ENCODE results near the gene DUOX1.
A peak's percentile ranks its signal among the peaks of the same experiment; 100 is the strongest.

The DUOX1 gene

GRCh38 chr15:45171912-45172311, 42.1 kb downstream of the DUOX1 start:
- H3K27ac Mint-ChIP-seq = no peak overlapping the region
- no peaks in the 10 kb centered on the region for H3K4me1 Mint-ChIP-seq (ENCODE audit: low read depth)
- no peaks in the 10 kb centered on the region for H3K9me3 Mint-ChIP-seq
- peaks cover 12% of the 10 kb centered on the region for H3K36me3 Mint-ChIP-seq (ENCODE audit: low read depth)
- DNase-seq = no peak
- H3K4me3 Mint-ChIP-seq = no peak overlapping the region
- no peaks in the 10 kb centered on the region for H3K27me3 Mint-ChIP-seq

- no peak for DNase-seq
- Mint-ChIP-seq H3K4me1 (ENCODE audit: low read depth) (no peaks in the 10 kb centered on the region), H3K9me3 (no peaks in the 10 kb centered on the region), H3K27me3 (no peaks in the 10 kb centered on the region), H3K27ac (no peak overlapping the region), H3K4me3 (no peak overlapping the region), H3K36me3 (ENCODE audit: low read depth) (peaks cover 16% of the 10 kb centered on the region)
Observed at GRCh38 chr15:45174069-45174468, 44.3 kb downstream of the DUOX1 start.

- no peak overlapping the region for H3K4me3 Mint-ChIP-seq
- H3K9me3 Mint-ChIP-seq = no peaks in the 10 kb centered on the region
- H3K36me3 Mint-ChIP-seq (ENCODE audit: low read depth) = peaks cover 16% of the 10 kb centered on the region
- no peak overlapping the region for H3K27ac Mint-ChIP-seq
- H3K27me3 Mint-ChIP-seq = no peaks in the 10 kb centered on the region
- no peaks in the 10 kb centered on the region for H3K4me1 Mint-ChIP-seq (ENCODE audit: low read depth)
- no peak for DNase-seq
Observed at GRCh38 chr15:45174577-45174976, 44.8 kb downstream of the DUOX1 start.

GRCh38 chr15:45177285-45177684, 47.5 kb downstream of the DUOX1 start:
- DNase-seq = no peak
- Mint-ChIP-seq H3K27ac (no peak overlapping the region), H3K27me3 (no peaks in the 10 kb centered on the region), H3K4me3 (no peak overlapping the region), H3K36me3 (ENCODE audit: low read depth) (peaks cover 11% of the 10 kb centered on the region), H3K4me1 (ENCODE audit: low read depth) (peaks cover 10% of the 10 kb centered on the region), H3K9me3 (no peaks in the 10 kb centered on the region)

- Mint-ChIP-seq H3K27me3 (no peaks in the 10 kb centered on the region), H3K27ac (no peak overlapping the region), H3K4me1 (ENCODE audit: low read depth) (peaks cover 25% of the 10 kb centered on the region), H3K9me3 (no peaks in the 10 kb centered on the region), H3K36me3 (ENCODE audit: low read depth) (peaks cover 9% of the 10 kb centered on the region), H3K4me3 (no peak overlapping the region)
- peak; percentile 64 for DNase-seq
Observed at GRCh38 chr15:45179221-45179985, 49.6 kb downstream of the DUOX1 start.

- Mint-ChIP-seq H3K9me3 (no peaks in the 10 kb centered on the region), H3K27me3 (no peaks in the 10 kb centered on the region), H3K4me1 (ENCODE audit: low read depth) (peaks cover 27% of the 10 kb centered on the region), H3K36me3 (ENCODE audit: low read depth) (peaks cover 9% of the 10 kb centered on the region), H3K4me3 (no peak overlapping the region), H3K27ac (peak overlapping the region; percentile 62)
- no peak for DNase-seq
Observed at GRCh38 chr15:45180201-45180600, 50.4 kb downstream of the DUOX1 start.

GRCh38 chr15:45180648-45181436, 51.0 kb downstream of the DUOX1 start:
- H3K27ac Mint-ChIP-seq = no peak overlapping the region
- H3K4me3 Mint-ChIP-seq = no peak overlapping the region
- no peaks in the 10 kb centered on the region for H3K9me3 Mint-ChIP-seq
- peaks cover 32% of the 10 kb centered on the region for H3K4me1 Mint-ChIP-seq (ENCODE audit: low read depth)
- H3K36me3 Mint-ChIP-seq (ENCODE audit: low read depth) = peaks cover 9% of the 10 kb centered on the region
- DNase-seq = no peak
- no peaks in the 10 kb centered on the region for H3K27me3 Mint-ChIP-seq

- Mint-ChIP-seq H3K4me3 (no peak overlapping the region), H3K27ac (peak overlapping the region; percentile 22), H3K4me1 (ENCODE audit: low read depth) (peaks cover 37% of the 10 kb centered on the region), H3K9me3 (no peaks in the 10 kb centered on the region), H3K27me3 (no peaks in the 10 kb centered on the region), H3K36me3 (ENCODE audit: low read depth) (peaks cover 6% of the 10 kb centered on the region)
- DNase-seq = no peak
Observed at GRCh38 chr15:45181491-45182285, 51.9 kb downstream of the DUOX1 start.

- Mint-ChIP-seq H3K36me3 (ENCODE audit: low read depth) (no peaks in the 10 kb centered on the region), H3K4me1 (ENCODE audit: low read depth) (peaks cover 42% of the 10 kb centered on the region), H3K27ac (peak overlapping the region; percentile 38), H3K9me3 (no peaks in the 10 kb centered on the region), H3K4me3 (no peak overlapping the region), H3K27me3 (no peaks in the 10 kb centered on the region)
- no peak for DNase-seq
Observed at GRCh38 chr15:45182996-45183395, 53.2 kb downstream of the DUOX1 start.

- no peak overlapping the region for H3K4me3 Mint-ChIP-seq
- H3K27ac Mint-ChIP-seq = peak overlapping the region; percentile 72
- no peak for DNase-seq
- no peaks in the 10 kb centered on the region for H3K9me3 Mint-ChIP-seq
- H3K27me3 Mint-ChIP-seq = no peaks in the 10 kb centered on the region
- H3K36me3 Mint-ChIP-seq (ENCODE audit: low read depth) = no peaks in the 10 kb centered on the region
- H3K4me1 Mint-ChIP-seq (ENCODE audit: low read depth) = peaks cover 46% of the 10 kb centered on the region
Observed at GRCh38 chr15:45183511-45183910, 53.7 kb downstream of the DUOX1 start.

- H3K4me3 Mint-ChIP-seq = no peak overlapping the region
- no peaks in the 10 kb centered on the region for H3K36me3 Mint-ChIP-seq (ENCODE audit: low read depth)
- no peak for DNase-seq
- H3K4me1 Mint-ChIP-seq (ENCODE audit: low read depth) = peaks cover 49% of the 10 kb centered on the region
- H3K27ac Mint-ChIP-seq = no peak overlapping the region
- no peaks in the 10 kb centered on the region for H3K27me3 Mint-ChIP-seq
- no peaks in the 10 kb centered on the region for H3K9me3 Mint-ChIP-seq
Observed at GRCh38 chr15:45184562-45185041, 54.8 kb downstream of the DUOX1 start.

- H3K36me3 Mint-ChIP-seq (ENCODE audit: low read depth) = no peaks in the 10 kb centered on the region
- DNase-seq = no peak
- no peaks in the 10 kb centered on the region for H3K9me3 Mint-ChIP-seq
- H3K27ac Mint-ChIP-seq = peak overlapping the region; percentile 82
- peaks cover 45% of the 10 kb centered on the region for H3K4me1 Mint-ChIP-seq (ENCODE audit: low read depth)
- peak overlapping the region; percentile 79 for H3K4me3 Mint-ChIP-seq
- H3K27me3 Mint-ChIP-seq = no peaks in the 10 kb centered on the region
Observed at GRCh38 chr15:45185069-45185779, 55.4 kb downstream of the DUOX1 start.

- H3K27ac Mint-ChIP-seq = peak overlapping the region; percentile 34
- no peaks in the 10 kb centered on the region for H3K9me3 Mint-ChIP-seq
- no peaks in the 10 kb centered on the region for H3K27me3 Mint-ChIP-seq
- H3K4me1 Mint-ChIP-seq (ENCODE audit: low read depth) = peaks cover 40% of the 10 kb centered on the region
- no peaks in the 10 kb centered on the region for H3K36me3 Mint-ChIP-seq (ENCODE audit: low read depth)
- peak overlapping the region; percentile 79 for H3K4me3 Mint-ChIP-seq
- no peak for DNase-seq
Observed at GRCh38 chr15:45185903-45186770, 56.3 kb downstream of the DUOX1 start.
